GM12865 (cell line): Measurements from ENCODE around the gene VWA5B1.

ENCODE experiments used
- DNase-seq: peaks from one replicate; pipeline ENCODE4 v3.0.0; 2010; ENCODE audit warnings: low read depth
- H3K4me3 ChIP-seq: 2 replicates; pipeline ENCODE4 v1.5.1; 2011; ENCODE audit warnings: mild to moderate bottlenecking, low read depth, low read length, control low read depth
- CTCF ChIP-seq: IDR thresholded peaks from 2 replicates; pipeline ENCODE4 v1.5.1; 2011; ENCODE audit warnings: low read length, control low read depth, low read depth, inconsistent platforms; ENCODE audit not compliant: insufficient read depth; ENCODE audit errors: missing control alignments

Gene VWA5B1

GRCh38 chr1:20359451-20360330 lies 69.0 kb downstream of the VWA5B1 start:
- peak; percentile 64 for DNase-seq
- no peak overlapping the region for H3K4me3 ChIP-seq
- no peak for TF ChIP-seq CTCF

- no peak for DNase-seq
- TF ChIP-seq CTCF = no peak
These were observed 70.7 kb downstream of the VWA5B1 start for GRCh38 chr1:20361401-20361800.

GRCh38 chr1:20361805-20362381 lies 71.2 kb downstream of the VWA5B1 start:
- peak; percentile 74 for TF ChIP-seq CTCF
- H3K4me3 ChIP-seq = no peak overlapping the region
- DNase-seq = no peak

More at GRCh38 chr1:20361401-20361800, 70.7 kb downstream of the VWA5B1 start:
- no peak overlapping the region for H3K4me3 ChIP-seq

GRCh38 chr1:20362856-20363255 lies 72.2 kb downstream of the VWA5B1 start:
- no peak for DNase-seq
- no peak for TF ChIP-seq CTCF
- H3K4me3 ChIP-seq = no peak overlapping the region

- DNase-seq = no peak
- no peak overlapping the region for H3K4me3 ChIP-seq
- TF ChIP-seq CTCF = no peak
These were observed 74.9 kb downstream of the VWA5B1 start for GRCh38 chr1:20365421-20366055.

GRCh38 chr1:20366056-20366462 lies 75.4 kb downstream of the VWA5B1 start:
- no peak overlapping the region for H3K4me3 ChIP-seq
- no peak for TF ChIP-seq CTCF
- DNase-seq = no peak
